IgD-negative memory B cell (primary cell): ENCODE data around the gene THY1. TPM values are rescaled to one million over a fixed set of nuclear protein-coding genes. Genes with fewer than 3 reads are reported as not detected.
A peak's percentile ranks its signal among the peaks of the same experiment; 100 is the strongest.
"Not testable (repeated sequence)": the region's sequence is repeated elsewhere in the genome, so short reads cannot be mapped to it uniquely, and the experiment has no call there.

ENCODE experiments used
- H3K27ac Mint-ChIP-seq, 3 donors: one replicate each; pipeline ENCODE4 v1.8.0; 2020 to 2022; ENCODE audit warnings: mild to moderate bottlenecking in 3 of 3, mixed read lengths in 3 of 3, moderate library complexity in 1 of 3
- H3K27me3 Mint-ChIP-seq: one replicate; pipeline ENCODE4 v1.8.0; 2021; ENCODE audit warnings: mixed read lengths
- H3K36me3 Mint-ChIP-seq: one replicate; pipeline ENCODE4 v1.8.0; 2020; ENCODE audit warnings: mild to moderate bottlenecking, mixed read lengths
- H3K4me1 Mint-ChIP-seq, 3 donors: one replicate each; pipeline ENCODE4 v1.8.0; 2020 to 2022; ENCODE audit warnings: mixed read lengths in 3 of 3, mild to moderate bottlenecking in 1 of 3
- H3K4me3 Mint-ChIP-seq, 4 donors: one replicate each; pipeline ENCODE4 v1.8.0; 2020 to 2022; ENCODE audit warnings: mild to moderate bottlenecking in 4 of 4, mixed read lengths in 4 of 4, moderate library complexity in 3 of 4
- H3K9me3 Mint-ChIP-seq, 3 donors: one replicate each; pipeline ENCODE4 v1.8.0; 2020 to 2021; ENCODE audit warnings: mixed read lengths in 3 of 3, mild to moderate bottlenecking in 1 of 3
- polyA plus RNA-seq: library from polyadenylated mRNA; unstranded; fragments of 300-500 nt; fragmentation: Illumina TruSeq; gene quantifications from one replicate; pipeline ENCODE4 v1.2.3, GENCODE V29; 2021

Gene THY1
- polyA plus RNA-seq, 1 donor from 2014 or later = not detected

DNA sequence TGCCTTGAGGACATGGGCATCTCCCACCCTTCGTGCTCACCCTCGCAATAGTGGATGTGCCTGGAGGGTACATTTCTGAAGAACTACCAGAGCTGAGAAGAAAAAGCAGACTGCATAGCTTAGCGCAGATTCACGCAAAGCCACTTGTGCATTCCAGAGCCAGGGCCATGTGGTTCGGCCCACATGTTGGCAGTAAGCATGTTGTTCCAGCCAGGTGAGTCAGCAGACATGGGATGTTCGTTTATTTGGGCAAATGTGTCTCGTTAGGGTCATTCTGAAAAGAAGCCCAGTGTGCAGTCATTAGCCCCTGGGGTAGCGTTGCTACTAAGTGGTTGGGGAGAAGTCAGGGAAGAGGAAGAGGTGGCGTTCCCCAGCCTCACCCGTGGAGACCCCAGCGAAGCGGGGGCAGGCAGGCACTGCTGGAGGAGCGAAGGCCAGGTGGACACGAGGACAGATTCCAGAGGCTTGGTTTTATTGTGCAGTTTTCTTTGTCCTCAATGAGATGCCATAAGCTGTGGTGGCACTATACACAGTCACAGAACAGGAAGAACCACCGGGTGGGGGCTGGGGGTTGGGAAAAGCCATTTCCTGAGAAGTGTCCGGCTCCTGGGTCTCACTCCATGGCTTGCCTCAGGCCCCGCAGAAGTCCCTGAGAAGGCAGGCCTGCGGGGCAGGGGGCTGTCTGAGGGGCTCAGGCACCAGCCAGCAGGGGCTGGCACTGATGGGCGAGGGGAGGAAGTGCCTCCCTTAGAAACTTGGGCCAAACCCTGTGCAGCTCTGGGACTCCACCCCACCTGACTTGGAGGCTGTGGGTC lies 5.0 kb downstream of the THY1 start:
- Mint-ChIP-seq H3K4me3 (no peak overlapping the region), H3K36me3 (no peaks in the 10 kb centered on the region), H3K4me1 (peaks cover 0 to 4% (median 0%) of the 10 kb centered on the region in 3 donors), H3K27ac (no peak overlapping the region), H3K9me3 (peaks cover 2 to 3% (median 2%) of the 10 kb centered on the region in 3 donors), H3K27me3 (peaks cover 33% of the 10 kb centered on the region)

DNA sequence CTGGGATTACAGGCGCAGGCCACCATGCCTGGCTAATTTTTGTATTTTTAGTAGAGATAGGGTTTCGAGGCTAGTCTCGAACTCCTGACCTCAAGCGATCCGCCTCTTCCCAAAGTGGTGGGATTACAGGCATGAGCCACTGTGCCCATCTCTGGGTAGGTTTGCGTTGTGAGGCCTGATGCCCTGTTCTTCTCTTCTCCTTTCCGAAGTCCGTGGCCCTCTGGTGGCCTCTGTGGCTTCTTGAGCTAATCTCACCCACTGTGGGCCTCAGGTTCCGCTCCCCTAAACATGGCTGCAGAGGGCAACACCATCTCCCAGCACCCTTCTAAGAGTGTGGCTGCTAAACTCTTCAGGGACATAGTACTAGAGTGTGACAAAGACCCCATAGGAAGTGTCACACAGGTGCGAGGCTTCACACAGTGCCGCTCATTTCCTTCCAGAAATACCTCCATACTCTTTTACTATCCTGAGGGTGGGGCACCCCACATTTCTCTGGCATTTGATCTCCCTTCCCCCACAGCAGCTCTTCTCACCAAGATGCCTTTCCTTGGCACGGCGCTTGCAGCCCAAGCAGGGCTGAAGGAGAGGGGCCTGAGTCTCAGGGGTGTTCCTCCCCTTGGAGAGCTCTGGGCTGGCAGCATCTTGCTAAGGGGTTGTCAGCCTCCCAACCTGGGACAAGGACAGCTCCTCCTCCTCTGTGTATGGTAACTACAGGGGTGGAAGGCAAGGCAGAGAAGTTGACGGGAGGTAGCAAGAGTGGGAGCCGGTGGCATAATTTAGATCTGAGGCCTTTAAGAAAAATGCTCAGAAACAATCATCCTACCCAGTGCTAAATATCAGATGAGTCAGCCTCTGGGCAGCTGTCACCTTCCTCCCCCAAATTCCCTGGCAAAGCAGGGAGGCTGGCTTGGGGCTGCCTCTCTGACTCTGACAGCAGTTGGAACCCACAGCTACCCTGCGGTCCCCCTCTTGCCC lies 6.1 kb downstream of the THY1 start:
- peak overlapping the region in 1 of 4 donors; percentile 43 for H3K4me3 Mint-ChIP-seq
- no peaks in the 10 kb centered on the region for H3K4me1 Mint-ChIP-seq
- no peaks in the 10 kb centered on the region for H3K36me3 Mint-ChIP-seq
- no peak overlapping the region for H3K27ac Mint-ChIP-seq
- peaks cover 28% of the 10 kb centered on the region for H3K27me3 Mint-ChIP-seq
- H3K9me3 Mint-ChIP-seq = peaks cover 2 to 9% (median 4%) of the 10 kb centered on the region in 3 donors

DNA sequence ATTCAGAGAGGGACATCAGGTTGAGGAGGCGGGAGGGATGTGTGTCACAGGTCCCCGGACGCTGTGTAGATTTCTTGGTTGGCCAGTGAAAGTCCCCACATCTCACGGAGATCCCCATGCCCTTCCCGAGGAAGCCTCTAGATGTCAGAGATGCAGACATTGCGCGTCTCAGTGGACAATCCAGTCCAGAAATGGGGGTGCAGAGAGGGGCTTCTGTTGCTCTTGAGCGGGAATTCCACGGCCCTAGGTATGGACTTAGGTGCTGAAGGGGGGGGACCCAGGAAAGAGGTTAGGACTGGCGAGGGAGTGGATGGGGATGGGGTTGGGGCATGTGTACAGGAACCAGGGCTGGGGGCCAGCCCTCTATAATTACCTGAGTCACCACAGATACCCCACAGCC lies 7.0 kb downstream of the THY1 start:
- H3K27ac Mint-ChIP-seq = peak overlapping the region in 1 of 3 donors; percentile 77
- peaks cover 2 to 9% (median 4%) of the 10 kb centered on the region in 3 donors for H3K9me3 Mint-ChIP-seq
- H3K27me3 Mint-ChIP-seq = peaks cover 21% of the 10 kb centered on the region
- no peaks in the 10 kb centered on the region for H3K36me3 Mint-ChIP-seq
- no peak overlapping the region for H3K4me3 Mint-ChIP-seq
- H3K4me1 Mint-ChIP-seq = no peaks in the 10 kb centered on the region

DNA sequence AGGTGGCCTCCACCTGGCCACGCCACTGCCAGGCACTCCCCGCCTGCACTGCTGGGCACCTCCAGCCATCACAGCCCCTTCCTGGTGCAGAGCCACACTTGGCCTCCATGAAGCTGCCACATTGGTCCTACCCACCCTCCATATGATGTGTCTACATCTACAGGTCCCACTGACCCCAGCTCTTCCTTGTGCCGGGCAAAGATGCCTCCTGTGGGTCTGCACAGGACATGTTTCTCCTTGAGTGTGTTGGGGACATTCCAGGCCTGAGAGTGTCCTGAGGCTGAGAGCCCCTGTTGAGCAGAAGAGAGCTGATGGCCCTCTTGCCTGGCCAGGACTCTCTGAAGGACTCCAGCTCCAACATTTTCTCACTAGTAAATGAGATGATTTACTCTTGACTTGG lies 7.5 kb downstream of the THY1 start:
- H3K4me3 Mint-ChIP-seq = no peak overlapping the region
- peaks cover 21% of the 10 kb centered on the region for H3K27me3 Mint-ChIP-seq

DNA sequence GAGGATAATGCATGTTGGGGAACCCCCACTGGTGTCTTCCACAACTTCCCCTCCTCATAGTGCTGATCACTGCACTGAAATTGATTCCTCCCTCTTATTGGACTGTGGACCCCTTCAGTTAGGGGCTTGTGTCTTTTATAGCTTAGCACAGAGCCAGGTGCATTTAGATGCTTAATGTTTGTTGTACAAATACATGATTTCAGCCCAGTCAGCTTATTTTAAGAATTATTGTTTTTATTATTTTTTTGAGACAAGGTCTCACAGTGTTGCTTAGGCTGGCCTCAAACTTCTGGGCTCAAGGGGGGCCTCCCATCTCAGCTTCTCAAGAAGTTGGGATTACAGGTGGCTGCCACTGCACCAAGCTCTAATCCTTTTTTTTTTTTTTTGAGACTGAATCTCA lies 8.2 kb downstream of the THY1 start:
- peaks cover 14% of the 10 kb centered on the region for H3K27me3 Mint-ChIP-seq

More for the DNA sequence above, 7.5 kb downstream of the THY1 start:
- no peaks in the 10 kb centered on the region for H3K36me3 Mint-ChIP-seq
- H3K27ac Mint-ChIP-seq = peak overlapping the region in 1 of 3 donors; percentile 77
- H3K4me1 Mint-ChIP-seq = no peaks in the 10 kb centered on the region
- peaks cover 2 to 9% (median 4%) of the 10 kb centered on the region in 3 donors for H3K9me3 Mint-ChIP-seq

DNA sequence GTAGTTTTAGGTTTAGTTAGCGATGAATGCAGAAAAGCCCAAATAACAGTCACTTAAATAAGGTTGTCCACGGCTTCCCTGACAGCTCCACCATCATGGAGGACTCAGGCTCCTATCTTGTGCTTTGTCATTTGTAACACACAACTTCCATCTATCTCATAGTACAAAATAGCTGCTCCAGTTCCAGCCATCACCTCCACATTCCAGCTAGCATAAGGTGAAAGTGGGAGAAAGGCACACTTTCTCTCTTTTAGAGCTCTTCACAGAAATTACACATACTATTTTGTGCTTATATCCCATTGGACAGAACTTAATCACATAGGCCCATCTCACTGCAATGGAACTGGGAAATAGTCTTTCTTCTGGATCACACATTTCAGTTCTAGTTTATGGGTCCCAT lies 8.7 kb downstream of the THY1 start:
- Mint-ChIP-seq H3K27me3 (peaks cover 12% of the 10 kb centered on the region), H3K9me3 (peaks cover 2 to 9% (median 4%) of the 10 kb centered on the region in 3 donors), H3K27ac (no peak overlapping the region), H3K4me1 (no peaks in the 10 kb centered on the region), H3K36me3 (no peaks in the 10 kb centered on the region), H3K4me3 (no peak overlapping the region)

More for the DNA sequence above, 8.2 kb downstream of the THY1 start:
- Mint-ChIP-seq H3K27ac (no peak overlapping the region), H3K4me1 (no peaks in the 10 kb centered on the region), H3K36me3 (no peaks in the 10 kb centered on the region), H3K9me3 (peaks cover 2 to 9% (median 4%) of the 10 kb centered on the region in 3 donors), H3K4me3 (no peak overlapping the region)

DNA sequence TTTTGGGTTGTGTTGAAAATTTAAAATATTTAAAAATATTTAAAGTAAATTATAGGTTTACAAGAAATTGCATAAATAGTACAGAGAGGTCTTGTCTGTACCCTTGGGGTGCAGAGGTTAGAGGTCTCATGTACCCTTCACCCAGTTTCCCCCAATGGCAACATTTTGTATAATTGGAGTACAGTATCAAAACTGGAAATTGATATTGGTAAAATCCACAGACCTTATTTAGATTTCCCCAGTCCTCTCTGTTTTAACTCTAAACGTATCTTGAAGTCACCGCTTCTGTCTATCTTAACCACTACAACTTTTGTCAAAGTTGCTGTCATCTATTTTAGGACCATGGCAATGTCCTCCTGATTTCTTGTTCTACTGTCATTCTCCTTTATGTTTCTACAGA lies 10.9 kb downstream of the THY1 start:
- peaks cover 2 to 9% (median 2%) of the 10 kb centered on the region in 3 donors for H3K9me3 Mint-ChIP-seq
- H3K27ac Mint-ChIP-seq = no peak overlapping the region
- no peaks in the 10 kb centered on the region for H3K4me1 Mint-ChIP-seq
- no peak overlapping the region for H3K4me3 Mint-ChIP-seq
- peaks cover 1% of the 10 kb centered on the region for H3K36me3 Mint-ChIP-seq
- H3K27me3 Mint-ChIP-seq = peaks cover 9% of the 10 kb centered on the region

DNA sequence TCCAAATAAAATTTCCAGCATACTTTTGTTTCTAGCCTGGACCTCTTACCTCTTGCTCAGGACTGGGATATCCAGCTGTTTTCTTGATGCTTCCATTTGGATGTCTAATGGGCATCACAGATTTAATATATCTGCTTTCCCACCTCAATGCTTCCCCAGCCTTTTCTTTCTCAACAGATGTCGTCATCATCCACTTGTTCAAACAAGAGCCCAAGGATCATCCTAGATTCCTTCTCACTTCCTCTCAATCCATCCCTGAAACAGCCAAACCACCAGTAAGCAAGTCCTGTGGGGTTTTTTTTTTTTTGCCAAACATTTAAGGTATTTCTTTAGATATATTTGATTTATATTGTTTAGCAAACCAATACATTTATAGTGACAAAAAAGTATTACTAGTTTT lies 12.5 kb downstream of the THY1 start:
- no peak overlapping the region for H3K27ac Mint-ChIP-seq
- H3K27me3 Mint-ChIP-seq = peaks cover 3% of the 10 kb centered on the region
- H3K9me3 Mint-ChIP-seq = peaks cover 2 to 9% (median 2%) of the 10 kb centered on the region in 3 donors
- H3K4me1 Mint-ChIP-seq = peaks cover 0 to 5% (median 2%) of the 10 kb centered on the region in 3 donors
- H3K4me3 Mint-ChIP-seq = no peak overlapping the region
- H3K36me3 Mint-ChIP-seq = peaks cover 3% of the 10 kb centered on the region

DNA sequence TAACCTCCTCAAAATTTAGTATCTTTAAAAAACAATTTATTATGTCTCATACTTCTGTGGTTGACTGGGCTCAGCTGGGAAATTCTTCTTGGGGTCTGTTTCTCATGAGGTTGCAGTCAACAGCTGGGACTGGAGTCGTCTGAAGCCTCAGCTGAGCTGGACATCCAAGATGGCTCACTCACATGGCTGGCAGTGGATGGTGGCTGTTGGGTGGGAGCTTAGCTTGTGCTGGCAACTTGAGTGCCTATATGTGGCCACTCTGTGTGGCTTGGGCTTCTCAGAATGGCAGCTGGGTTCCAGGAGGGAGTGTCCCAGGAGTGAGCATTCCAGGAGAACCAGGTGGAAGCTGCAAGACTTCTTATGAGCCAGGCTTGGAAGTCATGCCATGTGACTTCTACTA lies 13.2 kb downstream of the THY1 start:
- Mint-ChIP-seq H3K9me3 (peaks cover 2 to 9% (median 2%) of the 10 kb centered on the region in 3 donors), H3K4me3 (no peak overlapping the region), H3K27ac (no peak overlapping the region), H3K36me3 (peaks cover 3% of the 10 kb centered on the region), H3K27me3 (peaks cover 3% of the 10 kb centered on the region), H3K4me1 (peaks cover 0 to 5% (median 2%) of the 10 kb centered on the region in 3 donors)

DNA sequence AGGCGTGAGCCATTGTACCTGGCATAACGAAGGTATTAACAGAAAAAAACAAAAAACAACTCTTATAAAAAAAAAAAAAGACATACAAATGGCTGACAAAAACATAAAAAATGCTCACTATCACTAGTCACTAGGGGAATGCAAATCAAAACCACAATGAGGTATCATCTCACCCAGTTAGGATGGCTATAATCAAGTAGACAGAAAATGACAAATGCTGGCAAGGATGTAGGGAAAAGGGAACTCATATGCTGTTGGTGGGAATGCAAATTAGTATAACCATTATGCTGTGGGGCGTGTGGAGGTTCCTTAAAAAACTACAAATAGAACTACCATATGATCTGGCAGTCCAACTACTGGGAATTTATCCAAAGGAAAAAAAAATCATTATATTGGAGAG lies 17.0 kb downstream of the THY1 start:
- H3K9me3 Mint-ChIP-seq = peaks cover 0 to 6% (median 5%) of the 10 kb centered on the region in 3 donors
- peaks cover 0 to 5% (median 4%) of the 10 kb centered on the region in 3 donors for H3K4me1 Mint-ChIP-seq

DNA sequence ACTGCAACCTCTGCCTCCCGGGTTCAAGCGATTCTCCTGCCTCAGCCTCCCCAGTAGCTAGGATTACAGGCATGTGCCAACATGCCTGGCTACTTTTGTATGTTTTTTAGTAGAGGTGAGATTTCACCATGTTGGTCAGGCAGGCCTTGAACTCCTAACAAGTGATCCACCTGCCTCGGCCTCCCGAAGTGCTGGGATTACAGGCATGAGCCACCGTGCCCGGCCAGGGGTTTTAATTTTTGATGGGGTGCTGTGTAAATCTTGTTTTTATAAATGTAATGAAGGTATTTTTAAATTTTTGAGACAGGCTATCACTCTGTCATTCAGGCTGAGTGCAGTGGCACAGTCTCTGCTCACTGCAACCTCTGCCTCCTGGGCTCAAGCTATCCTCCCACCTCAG lies 17.5 kb downstream of the THY1 start:
- H3K27ac Mint-ChIP-seq, H3K4me3 Mint-ChIP-seq, H3K36me3 Mint-ChIP-seq, H3K4me1 Mint-ChIP-seq, H3K27me3 Mint-ChIP-seq: not testable (repeated sequence)
- H3K9me3 Mint-ChIP-seq = peaks cover under 1 to 12% (median 10%) of the 10 kb centered on the region in 3 donors

More for the DNA sequence above, 17.0 kb downstream of the THY1 start:
- no peak overlapping the region for H3K27ac Mint-ChIP-seq
- no peaks in the 10 kb centered on the region for H3K27me3 Mint-ChIP-seq
- H3K36me3 Mint-ChIP-seq = peaks cover 3% of the 10 kb centered on the region
- H3K4me3 Mint-ChIP-seq = no peak overlapping the region

DNA sequence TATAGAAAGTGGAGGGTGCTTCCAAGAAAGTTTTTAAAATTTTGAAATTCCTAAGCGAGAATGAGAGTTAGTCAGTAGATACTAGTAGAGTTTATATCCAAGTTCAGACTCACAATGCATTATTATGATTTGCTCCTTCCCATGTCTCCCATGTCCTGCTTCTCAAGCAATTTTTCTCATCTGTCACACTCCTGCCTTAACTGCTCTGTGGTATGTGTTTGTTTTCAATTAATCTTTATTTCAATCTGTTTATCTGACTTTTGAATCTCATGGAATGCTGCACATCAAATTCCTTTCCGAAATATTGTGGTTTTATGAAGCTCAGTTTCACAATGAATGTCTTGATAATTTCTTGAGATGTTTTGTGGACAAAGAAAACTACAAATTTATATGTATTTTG lies 18.1 kb downstream of the THY1 start:
- Mint-ChIP-seq H3K4me3 (no peak overlapping the region), H3K36me3 (peaks cover 3% of the 10 kb centered on the region), H3K4me1 (peaks cover 0 to 5% (median 4%) of the 10 kb centered on the region in 3 donors), H3K27ac (no peak overlapping the region), H3K9me3 (peaks cover 3 to 15% (median 14%) of the 10 kb centered on the region in 3 donors), H3K27me3 (peaks cover 7% of the 10 kb centered on the region)

DNA sequence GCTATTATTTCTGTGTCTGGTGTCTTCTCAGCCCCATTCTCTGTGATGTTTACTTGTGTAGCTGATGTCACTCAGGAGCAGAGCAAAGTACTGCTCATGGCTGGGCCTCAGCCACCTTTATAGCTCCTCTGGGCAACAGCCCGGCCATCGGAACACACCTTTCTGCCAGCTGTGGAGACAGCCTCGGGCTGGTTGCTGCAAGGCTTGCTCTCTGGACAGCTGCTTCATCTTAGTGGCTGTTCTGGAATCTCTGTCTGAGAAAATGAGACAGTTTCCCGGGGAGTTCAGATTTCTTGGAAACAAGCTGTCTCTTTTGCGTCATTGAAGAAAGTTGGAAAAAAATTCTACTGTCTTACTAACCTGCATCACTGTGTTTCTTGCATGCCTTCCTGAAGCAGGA lies 20.0 kb downstream of the THY1 start:
- H3K4me1 Mint-ChIP-seq = peaks cover 0 to 5% (median 4%) of the 10 kb centered on the region in 3 donors
- peaks cover 10% of the 10 kb centered on the region for H3K27me3 Mint-ChIP-seq
- no peak overlapping the region for H3K4me3 Mint-ChIP-seq
- no peak overlapping the region for H3K27ac Mint-ChIP-seq
- H3K36me3 Mint-ChIP-seq = peaks cover 2% of the 10 kb centered on the region
- H3K9me3 Mint-ChIP-seq = peaks cover 7 to 31% (median 27%) of the 10 kb centered on the region in 3 donors

DNA sequence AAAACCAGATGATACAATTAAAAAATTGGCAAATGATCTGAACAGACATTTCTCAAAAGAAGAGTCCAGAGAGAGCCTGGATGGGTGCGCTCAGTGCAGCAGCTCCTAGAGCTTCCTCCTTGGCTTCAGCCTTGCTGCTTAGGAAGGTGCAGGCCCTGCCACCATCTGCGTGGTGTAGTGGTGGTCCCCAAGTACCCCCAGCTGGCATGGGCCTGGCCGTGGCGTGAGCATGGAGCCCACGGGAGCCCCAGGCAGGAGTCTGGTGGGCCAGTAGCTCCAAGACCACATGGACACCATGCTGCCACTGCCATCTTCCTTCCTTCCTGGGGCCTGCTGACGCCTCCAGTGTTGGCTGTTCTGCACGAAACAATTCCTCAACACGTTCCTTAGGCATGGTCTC lies 20.5 kb downstream of the THY1 start:
- H3K27me3 Mint-ChIP-seq = peaks cover 12% of the 10 kb centered on the region
- H3K4me1 Mint-ChIP-seq = peaks cover 0 to 5% (median 4%) of the 10 kb centered on the region in 3 donors
- H3K27ac Mint-ChIP-seq = no peak overlapping the region
- H3K9me3 Mint-ChIP-seq = peaks cover 7 to 37% (median 31%) of the 10 kb centered on the region in 3 donors
- peaks cover 2% of the 10 kb centered on the region for H3K36me3 Mint-ChIP-seq
- H3K4me3 Mint-ChIP-seq = no peak overlapping the region

DNA sequence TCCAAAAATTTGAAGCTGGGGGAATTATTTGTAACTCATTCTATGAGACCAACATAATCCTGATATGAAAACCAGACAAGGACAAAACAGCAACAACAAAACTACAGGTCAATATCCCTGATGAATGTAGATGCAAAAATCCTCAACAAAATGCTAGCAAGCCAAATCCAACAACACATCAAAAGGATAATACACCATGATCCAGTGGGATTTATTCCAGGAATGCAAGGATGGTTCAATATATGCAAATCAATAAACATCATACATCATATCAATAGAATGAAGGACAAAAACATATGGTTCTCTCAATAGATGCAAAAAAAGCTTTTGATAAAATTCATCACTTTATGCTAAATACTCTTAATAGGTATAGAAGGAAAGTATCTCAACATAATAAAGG lies 22.1 kb downstream of the THY1 start:
- no peak overlapping the region for H3K27ac Mint-ChIP-seq
- H3K4me3 Mint-ChIP-seq = no peak overlapping the region
- peaks cover 0 to 2% (median 0%) of the 10 kb centered on the region in 3 donors for H3K4me1 Mint-ChIP-seq
- H3K36me3 Mint-ChIP-seq = no peaks in the 10 kb centered on the region
- peaks cover 17% of the 10 kb centered on the region for H3K27me3 Mint-ChIP-seq
- H3K9me3 Mint-ChIP-seq = peaks cover 10 to 40% (median 31%) of the 10 kb centered on the region in 3 donors
